Measurements from ENCODE around the gene RDH5. TPM values are rescaled to one million over a fixed set of nuclear protein-coding genes. Genes with fewer than 3 reads are reported as not detected.

The RDH5 gene
- total and polyA plus RNA-seq, 2 of the 13 experiments (the other 11 are each of a cell fraction or from before 2014, with no cell fraction given) = 2.6 to 5.7 TPM

DNA sequence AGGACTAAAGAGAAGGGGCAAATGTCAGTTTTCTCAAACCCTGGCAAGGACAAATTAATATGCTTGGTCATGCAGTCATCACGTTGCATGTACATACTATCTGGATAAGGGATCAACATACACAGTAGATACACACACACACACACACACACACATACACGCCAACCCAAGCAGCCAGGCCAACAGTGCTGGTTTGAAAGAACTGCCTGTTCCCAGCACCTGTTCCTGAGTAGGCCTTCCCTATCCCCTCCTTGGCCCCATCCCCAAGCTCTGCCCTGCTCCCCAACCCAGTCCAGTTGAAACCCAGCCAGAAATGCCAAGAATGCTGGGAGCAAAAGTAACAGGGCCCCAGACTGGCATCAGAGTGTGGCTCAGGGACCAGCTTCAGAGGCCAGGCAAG lies 16.9 kb upstream of the RDH5 start:
- no peak overlapping the region; a peak in 1 of 6 replicates for H3K4me3 ChIP-seq (replicated peaks in 1 of 3; ENCODE audit: insufficient read depth in 1 of 3, low read depth in 2 of 3, low read length in 3 of 3)
- FAIRE-seq = no peak
- no peak overlapping the region for H2AFZ ChIP-seq (ENCODE audit: low read length)
- H4K20me1 ChIP-seq (ENCODE audit: insufficient read depth, low read length) = no peaks in the 10 kb centered on the region
- CTCF ChIA-PET (ENCODE audit: low intra/inter-chr PET ratio, low total read pairs) = no interaction called here
- no peak overlapping the region for H3K9ac ChIP-seq (ENCODE audit: insufficient read depth, low read depth, low read length)
- no TSS peak for BruUV-seq (replicated peaks)
- H3K4me1 ChIP-seq (ENCODE audit: insufficient read depth, low read length) = peaks cover 89% of the 10 kb centered on the region
- no peak for DNase-seq (ENCODE audit: low spot score)
- POLR2A ChIA-PET = interaction anchor here (1.2 kb wide), 1 partner anchor 22 kb away, joined by 3 read pairs; a partner anchor contains a TSS
- H3K9me3 ChIP-seq (ENCODE audit: low read length) = no peaks in the 10 kb centered on the region
- in situ Hi-C loops (cut with HindIII; ENCODE audit: extremely low pct_ligation_motif_present, low pct_unique_long_range_greater_than_20kb) (no loop called here), intact Hi-C loops (cut with micrococcal nuclease; ENCODE audit: unreplicated experiment) (no loop called here)
- WGBS (ENCODE audit: low lambda C conversion rate) = 29% methylated on average over 2 of the region's 2 CpGs
- TF ChIP-seq, protein P1, sequence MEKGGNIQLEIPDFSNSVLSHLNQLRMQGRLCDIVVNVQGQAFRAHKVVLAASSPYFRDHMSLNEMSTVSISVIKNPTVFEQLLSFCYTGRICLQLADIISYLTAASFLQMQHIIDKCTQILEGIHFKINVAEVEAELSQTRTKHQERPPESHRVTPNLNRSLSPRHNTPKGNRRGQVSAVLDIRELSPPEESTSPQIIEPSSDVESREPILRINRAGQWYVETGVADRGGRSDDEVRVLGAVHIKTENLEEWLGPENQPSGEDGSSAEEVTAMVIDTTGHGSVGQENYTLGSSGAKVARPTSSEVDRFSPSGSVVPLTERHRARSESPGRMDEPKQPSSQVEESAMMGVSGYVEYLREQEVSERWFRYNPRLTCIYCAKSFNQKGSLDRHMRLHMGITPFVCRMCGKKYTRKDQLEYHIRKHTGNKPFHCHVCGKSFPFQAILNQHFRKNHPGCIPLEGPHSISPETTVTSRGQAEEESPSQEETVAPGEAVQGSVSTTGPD (CRISPR knock-in tag; IDR thresholded peaks at IDR 0.05) = no peak
- TF ChIP-seq PHB2 (IDR thresholded peaks at IDR 0.05; ENCODE audit: partially characterized antibody) = no peak
- no peak for TF ChIP-seq ZBTB38 (CRISPR knock-in tag; IDR thresholded peaks at IDR 0.05)
- ATAC-seq = no peak
- H3K79me2 ChIP-seq (ENCODE audit: insufficient read depth, low read length) = no peaks in the 10 kb centered on the region
- peak overlapping the region; percentile 48; the same call in 1 of the 2 replicates for H3K4me2 ChIP-seq (ENCODE audit: low read depth, low read length)
- peaks cover 8 to 39% of the 10 kb centered on the region in 2 experiments; a peak in 4 of 5 replicates for H3K27me3 ChIP-seq (ENCODE audit: control insufficient read depth in 1 of 2, insufficient read depth in 2 of 2, low read length in 2 of 2)
- no peak overlapping the region for H3K27ac ChIP-seq (ENCODE audit: extremely low read length, insufficient read depth, low read length)
- no peaks in the 10 kb centered on the region for H3K36me3 ChIP-seq (replicated peaks in 1 of 2; ENCODE audit: control insufficient read depth in 1 of 2, insufficient read depth in 2 of 2, low read length in 2 of 2)

DNA sequence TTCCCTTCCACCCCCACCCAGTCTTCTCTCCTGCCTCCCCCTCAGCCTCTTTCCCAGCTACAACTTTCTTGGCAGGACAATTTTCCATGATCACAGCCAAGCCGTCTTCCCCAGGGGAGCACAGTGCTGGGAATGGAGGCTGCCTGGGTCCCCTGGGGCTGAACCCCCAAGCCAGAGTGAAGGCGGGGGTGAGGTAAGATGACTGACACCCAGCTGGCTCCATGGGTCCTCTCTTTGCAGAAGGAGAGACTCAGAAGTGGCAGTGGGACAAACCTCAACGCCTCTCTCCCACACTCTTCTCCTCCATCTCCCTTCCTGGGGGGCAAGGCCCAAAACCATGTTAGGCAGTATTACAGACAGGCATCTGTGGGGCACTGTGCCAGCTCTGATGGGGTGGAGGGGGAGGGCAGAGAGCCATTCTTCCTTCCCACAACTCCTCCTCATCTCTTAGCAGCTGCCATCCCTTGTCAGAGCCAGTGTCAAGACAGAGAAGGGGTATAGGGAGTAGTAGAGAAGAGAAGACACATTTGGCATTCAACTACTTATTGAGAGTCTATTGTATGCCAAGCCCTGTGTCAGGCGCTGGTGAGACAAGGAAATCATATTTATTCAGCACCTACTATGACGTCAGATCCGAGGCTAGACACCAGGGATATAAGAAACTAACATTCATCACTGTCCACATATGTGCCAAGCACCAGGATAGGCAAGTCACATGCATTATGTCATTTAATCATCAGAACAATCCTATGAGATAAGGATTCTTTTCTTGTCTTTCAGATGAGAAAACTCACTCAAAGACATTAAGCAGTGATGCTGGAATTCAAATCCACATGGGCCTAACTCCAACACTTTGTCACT lies 16.1 kb upstream of the RDH5 start:
- intact Hi-C loops (cut with micrococcal nuclease; ENCODE audit: unreplicated experiment) (no loop called here), in situ Hi-C loops (cut with HindIII; ENCODE audit: extremely low pct_ligation_motif_present, low pct_unique_long_range_greater_than_20kb) (no loop called here)
- BruUV-seq (replicated peaks) = no TSS peak
- Histone ChIP-seq H3K9me3 (ENCODE audit: low read length) (no peaks in the 10 kb centered on the region), H3K27ac (ENCODE audit: extremely low read length, insufficient read depth, low read length) (no peak overlapping the region), H4K20me1 (ENCODE audit: insufficient read depth, low read length) (no peaks in the 10 kb centered on the region), H3K79me2 (ENCODE audit: insufficient read depth, low read length) (no peaks in the 10 kb centered on the region), H3K27me3 (ENCODE audit: control insufficient read depth in 1 of 2, insufficient read depth in 2 of 2, low read length in 2 of 2) (peaks cover 6 to 47% of the 10 kb centered on the region in 2 experiments; a peak in 4 of 5 replicates), H3K9ac (ENCODE audit: insufficient read depth, low read depth, low read length) (no peak overlapping the region), H3K4me1 (ENCODE audit: insufficient read depth, low read length) (peaks cover 87% of the 10 kb centered on the region), H2AFZ (ENCODE audit: low read length) (no peak overlapping the region), H3K4me2 (ENCODE audit: low read depth, low read length) (no peak overlapping the region), H3K36me3 (replicated peaks in 1 of 2; ENCODE audit: control insufficient read depth in 1 of 2, insufficient read depth in 2 of 2, low read length in 2 of 2) (no peaks in the 10 kb centered on the region), H3K4me3 (replicated peaks in 1 of 3; ENCODE audit: insufficient read depth in 1 of 3, low read depth in 2 of 3, low read length in 3 of 3) (no peak overlapping the region)
- ATAC-seq (no peak), FAIRE-seq (no peak), DNase-seq (ENCODE audit: low spot score) (no peak)
- CTCF ChIA-PET (ENCODE audit: low intra/inter-chr PET ratio, low total read pairs) = no interaction called here
- POLR2A ChIA-PET = interaction anchor here (1.0 to 3.4 kb wide), 3 partner anchors 11 to 23 kb away, joined by 3 to 14 read pairs (median 4); partner anchors contain the start of gene BLOC1S1
- 51% methylated on average over 6 of the region's 6 CpGs for WGBS (ENCODE audit: low lambda C conversion rate)
- no peak for TF ChIP-seq TCF7L2 (IDR thresholded peaks at IDR 0.05; ENCODE audit: low read depth, low read length)
- TF ChIP-seq ATRX (CRISPR knock-in tag; IDR thresholded peaks at IDR 0.05; ENCODE audit: borderline replicate concordance) = no peak
- TF ChIP-seq NCOA2 (CRISPR knock-in tag; IDR thresholded peaks at IDR 0.05) = no peak
- peak; percentile 62 for TF ChIP-seq ATF7 (IDR thresholded peaks at IDR 0.05)
- no peak for TF ChIP-seq ATF7 (CRISPR knock-in tag; IDR thresholded peaks at IDR 0.05)
- TF ChIP-seq CREB1 (IDR thresholded peaks at IDR 0.05) = peak; percentile 86
- TF ChIP-seq CREB1 (CRISPR knock-in tag; IDR thresholded peaks at IDR 0.05) = no peak
